Measurements from ENCODE around the gene TBL3.

DNA sequence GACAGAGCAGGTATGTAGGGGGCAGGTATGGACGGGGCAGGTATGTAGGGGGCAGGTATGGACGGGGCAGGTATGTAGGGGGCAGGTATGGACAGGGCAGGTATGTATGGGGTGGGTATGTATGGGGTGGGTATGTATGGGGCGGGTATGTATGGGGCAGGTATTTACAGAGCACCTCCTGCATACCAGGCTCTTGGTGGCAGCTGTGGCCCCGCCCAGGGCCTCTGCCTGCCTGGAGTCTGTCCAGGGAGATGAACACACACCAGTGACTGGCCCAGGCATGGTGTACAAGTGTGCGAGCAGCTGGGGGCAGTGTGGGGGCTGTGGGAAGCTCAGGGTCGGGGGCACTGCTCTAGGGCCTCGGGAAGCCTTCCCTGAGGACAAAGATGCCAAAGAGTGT, 21.8 kb upstream of the TBL3 start:
- TF ChIP-seq, protein P1, sequence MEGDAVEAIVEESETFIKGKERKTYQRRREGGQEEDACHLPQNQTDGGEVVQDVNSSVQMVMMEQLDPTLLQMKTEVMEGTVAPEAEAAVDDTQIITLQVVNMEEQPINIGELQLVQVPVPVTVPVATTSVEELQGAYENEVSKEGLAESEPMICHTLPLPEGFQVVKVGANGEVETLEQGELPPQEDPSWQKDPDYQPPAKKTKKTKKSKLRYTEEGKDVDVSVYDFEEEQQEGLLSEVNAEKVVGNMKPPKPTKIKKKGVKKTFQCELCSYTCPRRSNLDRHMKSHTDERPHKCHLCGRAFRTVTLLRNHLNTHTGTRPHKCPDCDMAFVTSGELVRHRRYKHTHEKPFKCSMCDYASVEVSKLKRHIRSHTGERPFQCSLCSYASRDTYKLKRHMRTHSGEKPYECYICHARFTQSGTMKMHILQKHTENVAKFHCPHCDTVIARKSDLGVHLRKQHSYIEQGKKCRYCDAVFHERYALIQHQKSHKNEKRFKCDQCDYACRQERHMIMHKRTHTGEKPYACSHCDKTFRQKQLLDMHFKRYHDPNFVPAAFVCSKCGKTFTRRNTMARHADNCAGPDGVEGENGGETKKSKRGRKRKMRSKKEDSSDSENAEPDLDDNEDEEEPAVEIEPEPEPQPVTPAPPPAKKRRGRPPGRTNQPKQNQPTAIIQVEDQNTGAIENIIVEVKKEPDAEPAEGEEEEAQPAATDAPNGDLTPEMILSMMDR (IDR thresholded peaks at IDR 0.05), result no peak
- no peak for TF ChIP-seq POLR2AphosphoS5 (IDR thresholded peaks at IDR 0.05; ENCODE audit: low read depth, low read length)
- TF ChIP-seq, protein P2, sequence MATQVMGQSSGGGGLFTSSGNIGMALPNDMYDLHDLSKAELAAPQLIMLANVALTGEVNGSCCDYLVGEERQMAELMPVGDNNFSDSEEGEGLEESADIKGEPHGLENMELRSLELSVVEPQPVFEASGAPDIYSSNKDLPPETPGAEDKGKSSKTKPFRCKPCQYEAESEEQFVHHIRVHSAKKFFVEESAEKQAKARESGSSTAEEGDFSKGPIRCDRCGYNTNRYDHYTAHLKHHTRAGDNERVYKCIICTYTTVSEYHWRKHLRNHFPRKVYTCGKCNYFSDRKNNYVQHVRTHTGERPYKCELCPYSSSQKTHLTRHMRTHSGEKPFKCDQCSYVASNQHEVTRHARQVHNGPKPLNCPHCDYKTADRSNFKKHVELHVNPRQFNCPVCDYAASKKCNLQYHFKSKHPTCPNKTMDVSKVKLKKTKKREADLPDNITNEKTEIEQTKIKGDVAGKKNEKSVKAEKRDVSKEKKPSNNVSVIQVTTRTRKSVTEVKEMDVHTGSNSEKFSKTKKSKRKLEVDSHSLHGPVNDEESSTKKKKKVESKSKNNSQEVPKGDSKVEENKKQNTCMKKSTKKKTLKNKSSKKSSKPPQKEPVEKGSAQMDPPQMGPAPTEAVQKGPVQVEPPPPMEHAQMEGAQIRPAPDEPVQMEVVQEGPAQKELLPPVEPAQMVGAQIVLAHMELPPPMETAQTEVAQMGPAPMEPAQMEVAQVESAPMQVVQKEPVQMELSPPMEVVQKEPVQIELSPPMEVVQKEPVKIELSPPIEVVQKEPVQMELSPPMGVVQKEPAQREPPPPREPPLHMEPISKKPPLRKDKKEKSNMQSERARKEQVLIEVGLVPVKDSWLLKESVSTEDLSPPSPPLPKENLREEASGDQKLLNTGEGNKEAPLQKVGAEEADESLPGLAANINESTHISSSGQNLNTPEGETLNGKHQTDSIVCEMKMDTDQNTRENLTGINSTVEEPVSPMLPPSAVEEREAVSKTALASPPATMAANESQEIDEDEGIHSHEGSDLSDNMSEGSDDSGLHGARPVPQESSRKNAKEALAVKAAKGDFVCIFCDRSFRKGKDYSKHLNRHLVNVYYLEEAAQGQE (IDR thresholded peaks at IDR 0.05; ENCODE audit: insufficient read depth in 1 of 2, low read depth in 2 of 2, low read length in 1 of 2), result no peak
